Esophagus muscularis mucosa (tissue), 4 donors: ENCODE data around the gene BAG1. TPM values are rescaled to one million over a fixed set of nuclear protein-coding genes. Genes with fewer than 3 reads are reported as not detected.

ENCODE experiments used
- DNase-seq: peaks from one replicate; pipeline ENCODE4 v3.0.0-alpha.2; 2017; ENCODE audit errors: extremely low spot score
- H3K27ac ChIP-seq, 4 donors: fragments of 200-600 bp; sonication (generic); replicated peaks in 1 of 4; 1 replicate in 3 of 4; 2 replicates in 1 of 4; pipeline ENCODE4 v1.5.1; 2016 to 2019; ENCODE audit warnings: mild to moderate bottlenecking in 1 of 4
- H3K27me3 ChIP-seq, 4 donors: fragments of 200-600 bp; sonication (generic); one replicate each; pipeline versions ENCODE4 v1.5.1 to v1.6.0; 2016 to 2019
- H3K36me3 ChIP-seq, 4 donors: fragments of 200-600 bp; sonication (generic); one replicate each; pipeline ENCODE4 v1.5.1; 2016 to 2019
- H3K4me1 ChIP-seq, 4 donors: fragments of 200-600 bp; sonication (generic); one replicate each; pipeline ENCODE4 v1.5.1; 2016 to 2019
- H3K4me3 ChIP-seq, 4 donors: fragments of 200-600 bp; sonication (generic); 1 replicate in 2 of 4; 2 replicates in 2 of 4; pipeline ENCODE4 v1.5.1; 2016 to 2019; ENCODE audit warnings: mild to moderate bottlenecking in 4 of 4, moderate library complexity in 1 of 4
- H3K9me3 ChIP-seq, 4 donors: fragments of 200-600 bp; sonication (generic); 1 replicate in 3 of 4; 2 replicates in 1 of 4; pipeline ENCODE4 v1.5.1; 2016 to 2019
- CTCF ChIP-seq, 3 experiments: fragments of 200-600 bp in 2 of 3; fragments of 450-650 bp in 1 of 3; sonication (generic) in 2 of 3; IDR thresholded peaks; one replicate each; pipeline ENCODE4 v1.5.1; 2017 to 2019; ENCODE audit warnings: antibody characterized with exemption in 3 of 3, mild to moderate bottlenecking in 2 of 3, moderate library complexity in 1 of 3
- EP300 ChIP-seq: sonication (generic); formaldehyde crosslinking; IDR thresholded peaks from one replicate; pipeline ENCODE4 v1.6.1; 2017; ENCODE audit warnings: antibody characterized with exemption
- POLR2A ChIP-seq: fragments of 450-650 bp; IDR thresholded peaks from one replicate; pipeline ENCODE4 v1.6.1; 2017; ENCODE audit warnings: antibody characterized with exemption, moderate library complexity, mild to moderate bottlenecking, low read depth
- POLR2AphosphoS5 ChIP-seq, 2 donors: sonication (generic); formaldehyde crosslinking; IDR thresholded peaks; one replicate each; pipeline ENCODE4 v1.6.1; 2017; ENCODE audit warnings: antibody characterized with exemption in 2 of 2
- WGBS: methylation state at CpG from one replicate; pipeline ENCODE4 v1.1.5; 2018; 5-methylcytosine and 5-hydroxymethylcytosine counted together
- intact Hi-C: fragments of 100-400 bp; cut with DNase I; formaldehyde crosslinking; loops from one replicate; pipeline ENCODE4 v1.15.1; 2023
- total RNA-seq, 4 donors: library from RNA; depleted of rRNA; stranded (reverse); fragments of >200 nt; gene quantifications; one replicate each; pipeline versions ENCODE4 v1.1.0 to v1.2.1, GENCODE V29; 2016

BAG1 gene
- total RNA-seq, 4 donors from 2014 or later = 108 to 154 (median 126) TPM

GRCh38 chr9:33290247-33291030 is 25.9 kb upstream of the BAG1 start, which contains the start of gene NFX1:
Gene NFX1, plus strand, starts transcription at chr9:33290516. Its CDS starts 57 bp downstream, at chr9:33290573.
- peaks cover 2 to 36% (median 20%) of the 10 kb centered on the region in 4 donors for H3K36me3 ChIP-seq
- TF ChIP-seq POLR2AphosphoS5 (IDR thresholded peaks at IDR 0.05) (peak; percentile 99 to 100), POLR2A (peak; percentile 62), EP300 (peak; percentile 37), CTCF (IDR thresholded peaks at IDR 0.05) (peak in 1 of 3 experiments; percentile 21)
- intact Hi-C loops = loop anchor here (5.0 kb wide), 1 partner anchor 37 kb away; no protein-coding TSS in a partner anchor
- under 1% methylated on average over 53 of the region's 63 CpGs for WGBS
- peak; percentile 100 for DNase-seq
- peak within 1 kb of the TSS; percentile 97 to 100 (median 99) for H3K27ac ChIP-seq
- no peaks in the 10 kb centered on the region for H3K9me3 ChIP-seq
- peaks cover 47 to 68% (median 62%) of the 10 kb centered on the region in 4 donors for H3K4me1 ChIP-seq
- no peaks in the 10 kb centered on the region for H3K27me3 ChIP-seq
- H3K4me3 ChIP-seq = peak within 1 kb of the TSS; percentile 78 to 89 (median 88)

- TF ChIP-seq POLR2A (no peak), CTCF (IDR thresholded peaks at IDR 0.05) (no peak), EP300 (no peak), POLR2AphosphoS5 (IDR thresholded peaks at IDR 0.05) (no peak)
- H3K36me3 ChIP-seq = peaks cover 0 to 35% (median 16%) of the 10 kb centered on the region in 4 donors
- no peak for DNase-seq
- H3K4me3 ChIP-seq = peak overlapping the region; percentile 78 to 89 (median 88)
- WGBS = 0% methylated on average over 14 of the region's 14 CpGs
- peak overlapping the region; percentile 97 to 100 (median 99) for H3K27ac ChIP-seq
- H3K4me1 ChIP-seq = peaks cover 46 to 64% (median 56%) of the 10 kb centered on the region in 4 donors
- no peaks in the 10 kb centered on the region for H3K27me3 ChIP-seq
- H3K9me3 ChIP-seq = no peaks in the 10 kb centered on the region
- intact Hi-C loops = loop anchor here (5.0 to 10.0 kb wide), 3 partner anchors 37 to 185 kb away; partner anchors contain the start of gene NOL6
Observed at GRCh38 chr9:33289936-33290246, 25.4 kb upstream of the BAG1 start.

GRCh38 chr9:33289496-33289895 is 25.0 kb upstream of the BAG1 start:
- H3K4me1 ChIP-seq = peaks cover 42 to 60% (median 53%) of the 10 kb centered on the region in 4 donors
- DNase-seq = no peak

GRCh38 chr9:33288828-33289483 is 24.4 kb upstream of the BAG1 start:
- no peak for DNase-seq
- Histone ChIP-seq H3K36me3 (peaks cover 0 to 29% (median 12%) of the 10 kb centered on the region in 4 donors), H3K27me3 (no peaks in the 10 kb centered on the region), H3K9me3 (no peaks in the 10 kb centered on the region), H3K4me1 (peaks cover 38 to 57% (median 49%) of the 10 kb centered on the region in 4 donors), H3K4me3 (peak overlapping the region; percentile 78 to 89 (median 88)), H3K27ac (peak overlapping the region; percentile 97 to 100 (median 99))
- 74% methylated on average over 7 of the region's 14 CpGs for WGBS
- no peak for TF ChIP-seq POLR2AphosphoS5 (IDR thresholded peaks at IDR 0.05)
- TF ChIP-seq CTCF (IDR thresholded peaks at IDR 0.05) = no peak
- TF ChIP-seq POLR2A = no peak
- no peak for TF ChIP-seq EP300
- intact Hi-C loops = loop anchor here (5.0 to 10.0 kb wide), 2 partner anchors 128 to 186 kb away; partner anchors contain the start of gene NOL6

More at GRCh38 chr9:33289496-33289895, 25.0 kb upstream of the BAG1 start:
- WGBS = 14% methylated on average over 12 of the region's 12 CpGs
- no peaks in the 10 kb centered on the region for H3K27me3 ChIP-seq
- intact Hi-C loops = loop anchor here (5.0 to 10.0 kb wide), 2 partner anchors 128 to 185 kb away; partner anchors contain the start of gene NOL6
- TF ChIP-seq POLR2AphosphoS5 (IDR thresholded peaks at IDR 0.05) = no peak
- no peak for TF ChIP-seq POLR2A
- no peak for TF ChIP-seq EP300
- TF ChIP-seq CTCF (IDR thresholded peaks at IDR 0.05) = no peak
- peaks cover 0 to 31% (median 12%) of the 10 kb centered on the region in 4 donors for H3K36me3 ChIP-seq
- peak overlapping the region; percentile 78 to 89 (median 88) for H3K4me3 ChIP-seq
- H3K27ac ChIP-seq = peak overlapping the region; percentile 97 to 100 (median 99)
- no peaks in the 10 kb centered on the region for H3K9me3 ChIP-seq
